ENCODE results near the gene PRAMEF2. TPM values are rescaled to one million over a fixed set of nuclear protein-coding genes. Genes with fewer than 3 reads are reported as not detected.

The PRAMEF2 gene
- total RNA-seq, 4 donors from 2014 or later = not detected

Other genes starting within 250 kb of the PRAMEF2 start
- 100 to 1,000 TPM in 2 of 4 donors, 10 to 100 TPM in 2; 55.3 to 122 (median 103) TPM for gene DHRS3, start 238.9 kb upstream of the PRAMEF2 start, total RNA-seq
- not detected for gene AADACL4, start 213.0 kb upstream of the PRAMEF2 start, total RNA-seq
- gene AADACL3, start 141.0 kb upstream of the PRAMEF2 start, total RNA-seq = not detected
- not detected for gene CFAP107, start 110.9 kb upstream of the PRAMEF2 start, total RNA-seq
- gene PRAMEF12, start 83.3 kb upstream of the PRAMEF2 start, total RNA-seq = not detected
- not detected for gene PRAMEF1, start 65.7 kb upstream of the PRAMEF2 start, total RNA-seq
- not detected for gene PRAMEF11, start 25.7 kb upstream of the PRAMEF2 start, total RNA-seq
- gene HNRNPCL1, start 8.4 kb upstream of the PRAMEF2 start, total RNA-seq = not detected
- gene PRAMEF4, start 29.1 kb downstream of the PRAMEF2 start, total RNA-seq = not detected
- not detected for gene PRAMEF10, start 41.2 kb downstream of the PRAMEF2 start, total RNA-seq
- not detected for gene PRAMEF7, start 59.5 kb downstream of the PRAMEF2 start, total RNA-seq
- gene PRAMEF6, start 90.5 kb downstream of the PRAMEF2 start, total RNA-seq = not detected
- not detected for gene PRAMEF27, start 199.5 kb downstream of the PRAMEF2 start, total RNA-seq
- gene HNRNPCL3, start 203.7 kb downstream of the PRAMEF2 start, total RNA-seq = not detected
- gene PRAMEF25, start 213.7 kb downstream of the PRAMEF2 start, total RNA-seq = not detected